GM19238 (cell line): Measurements from ENCODE around the gene PEX5L.

Experiments used
- DNase-seq: peaks from one replicate; pipeline ENCODE4 v3.0.0; 2011; ENCODE audit warnings: low spot score; ENCODE audit not compliant: insufficient read length

Gene PEX5L

DNA sequence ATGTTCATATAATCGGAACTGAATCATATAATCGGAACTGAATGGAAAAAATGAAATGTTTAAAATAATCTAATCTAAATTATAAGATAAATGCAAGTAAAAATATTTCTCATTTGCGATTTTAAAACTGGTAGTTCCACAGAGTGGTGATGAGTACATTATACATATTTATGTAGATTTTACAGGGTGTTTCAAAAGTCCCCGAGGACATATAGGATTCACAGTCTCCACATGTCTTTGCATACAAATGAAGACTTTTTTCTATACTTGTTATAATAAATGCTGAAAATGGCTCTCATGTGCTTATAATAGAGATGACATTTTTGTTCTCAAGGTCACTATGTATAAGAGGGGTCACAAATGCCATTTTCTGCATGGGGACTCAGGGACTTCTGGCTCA, 139.5 kb downstream of the PEX5L start:
- no peak for DNase-seq

DNA sequence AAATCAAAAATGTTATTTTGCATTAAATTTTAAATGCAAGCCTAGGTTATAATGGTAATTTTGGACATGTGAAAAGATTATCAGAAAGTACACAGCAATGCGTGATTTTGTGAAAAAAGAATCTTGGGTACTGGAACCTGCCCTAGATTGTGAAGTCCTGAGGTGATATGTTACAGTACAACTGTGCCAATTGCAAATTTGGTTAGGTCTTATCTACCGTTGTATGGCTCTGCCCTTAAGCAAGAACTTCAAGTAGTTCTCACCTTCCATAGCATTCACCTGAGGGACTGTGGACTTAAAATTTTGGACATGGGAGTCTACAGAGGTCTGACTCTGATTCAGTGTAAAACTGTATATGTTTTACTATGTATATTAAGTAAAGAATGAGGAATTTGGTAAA, 140.2 kb downstream of the PEX5L start:
- DNase-seq = no peak

DNA sequence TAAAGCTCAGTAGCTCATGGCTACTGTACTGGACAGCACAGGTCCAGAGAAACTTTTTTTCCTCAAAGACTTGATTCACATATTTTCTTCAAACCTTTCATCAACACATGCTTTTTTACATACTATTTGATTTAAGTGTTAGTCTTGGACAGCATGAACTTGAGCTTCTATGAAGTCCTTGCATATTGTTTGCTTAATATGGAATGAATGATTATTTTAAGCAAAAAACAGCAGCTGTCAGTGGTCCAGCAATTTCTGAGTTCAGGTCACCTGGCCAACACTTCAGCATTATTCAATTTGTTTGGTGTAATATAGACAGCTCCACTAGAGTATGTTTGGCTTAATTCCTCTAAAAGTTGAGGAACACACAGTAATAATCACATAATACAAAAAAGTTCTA, 141.4 kb downstream of the PEX5L start:
- DNase-seq = no peak

DNA sequence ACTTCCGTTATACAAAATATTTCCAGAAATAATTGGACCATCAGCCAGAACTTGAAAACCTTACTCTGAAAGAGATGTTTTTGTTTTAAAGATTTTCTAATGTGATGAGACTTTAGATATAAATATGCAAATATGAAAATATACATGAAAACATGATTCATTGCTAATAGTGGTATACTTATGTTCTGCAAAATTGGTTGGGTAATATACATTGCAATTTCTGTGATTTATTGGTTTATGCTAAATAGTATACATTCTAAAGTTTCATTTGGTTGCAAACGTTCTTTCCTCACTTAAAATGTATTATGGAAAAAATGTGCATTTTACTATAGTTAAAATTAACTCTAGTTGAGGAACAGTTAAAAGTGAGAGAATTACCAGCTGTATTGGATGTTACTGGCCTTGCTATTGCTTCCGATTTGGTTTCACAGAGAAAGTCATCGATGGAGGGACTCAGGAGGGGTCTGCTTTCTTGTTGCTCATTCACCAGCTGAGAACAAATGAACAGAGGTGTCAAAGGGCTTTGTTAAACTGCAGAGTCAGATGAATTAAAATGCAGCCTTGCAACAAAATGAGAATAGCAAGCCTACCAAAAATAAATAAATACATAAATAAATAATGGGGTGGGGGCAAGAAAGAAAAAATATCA, 149.3 kb downstream of the PEX5L start:
- DNase-seq = no peak

DNA sequence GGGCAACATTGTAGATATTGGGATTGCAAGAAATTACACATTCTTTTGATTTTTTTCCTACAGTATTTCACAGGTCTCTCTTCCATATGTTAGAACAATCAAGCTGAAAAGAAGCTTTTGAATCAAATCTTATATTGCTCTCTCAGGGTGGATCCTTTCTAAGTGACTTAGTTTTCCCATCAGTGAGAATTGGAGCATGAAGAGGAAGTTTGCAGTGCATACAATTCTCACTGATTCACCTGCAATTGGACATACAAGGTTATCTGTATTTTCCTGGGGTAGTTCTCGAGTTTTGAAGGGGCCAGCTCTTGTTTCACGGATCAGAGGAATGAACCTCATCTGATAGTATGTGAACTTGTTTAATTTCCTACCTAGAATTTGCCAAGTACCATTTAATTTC, 150.8 kb downstream of the PEX5L start:
- no peak for DNase-seq

DNA sequence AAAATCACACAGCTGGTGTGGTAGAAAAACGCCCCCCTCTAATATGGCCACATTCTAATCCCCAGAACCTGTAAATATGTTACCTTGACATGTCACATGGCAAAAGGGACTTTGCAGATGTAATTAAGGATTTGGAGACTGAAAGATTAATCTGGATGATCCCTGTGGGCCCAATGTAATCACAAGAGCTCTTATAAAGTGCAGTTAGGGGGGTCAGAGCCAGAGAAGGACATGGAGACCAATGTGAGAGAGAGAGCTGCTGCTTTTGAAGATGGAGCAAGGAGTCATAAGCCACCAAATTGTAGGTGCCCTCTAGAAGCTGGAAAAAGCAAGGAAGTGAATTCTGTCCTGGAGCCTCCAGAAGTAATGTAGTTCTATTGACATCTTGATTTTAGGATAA, 152.6 kb downstream of the PEX5L start:
- no peak for DNase-seq

DNA sequence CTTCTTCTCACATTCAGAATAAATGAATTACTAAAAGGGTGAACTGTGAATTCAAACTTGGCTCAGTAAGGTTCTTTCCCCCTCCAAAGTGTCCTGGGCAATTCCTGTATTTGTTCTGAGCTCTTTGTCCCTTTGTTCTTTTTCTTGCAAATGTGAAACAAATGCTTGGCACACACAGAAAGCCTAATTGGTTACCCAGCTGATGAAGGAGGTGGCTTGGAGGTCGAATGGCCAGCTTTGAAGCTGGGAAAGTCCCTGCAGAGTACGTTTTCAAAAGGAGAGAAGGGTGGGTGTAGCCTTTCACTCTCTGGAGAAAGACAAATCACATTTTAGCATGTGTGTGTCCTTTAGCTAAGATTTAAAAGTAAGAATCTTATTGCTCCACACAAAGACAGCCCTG, 154.4 kb downstream of the PEX5L start:
- peak; percentile 15 for DNase-seq

DNA sequence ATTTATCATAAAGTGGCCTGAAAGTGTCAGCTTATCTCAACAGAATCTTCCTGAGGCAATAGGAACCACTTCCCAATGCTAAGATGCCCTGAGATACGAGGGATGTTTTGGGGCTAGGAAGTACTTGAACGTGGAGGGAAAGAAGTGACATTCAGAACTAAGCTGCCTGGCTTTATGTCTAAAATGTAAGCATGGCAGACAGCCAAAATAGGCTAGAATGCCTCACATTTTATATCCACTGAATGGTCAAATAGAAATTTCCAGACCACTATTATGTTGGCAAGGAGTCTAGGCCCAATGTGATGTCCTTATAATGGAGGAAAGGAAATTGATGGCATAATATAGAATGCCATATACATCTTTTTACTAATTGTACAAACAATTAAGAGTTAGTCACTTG, 154.9 kb downstream of the PEX5L start:
- DNase-seq = no peak

DNA sequence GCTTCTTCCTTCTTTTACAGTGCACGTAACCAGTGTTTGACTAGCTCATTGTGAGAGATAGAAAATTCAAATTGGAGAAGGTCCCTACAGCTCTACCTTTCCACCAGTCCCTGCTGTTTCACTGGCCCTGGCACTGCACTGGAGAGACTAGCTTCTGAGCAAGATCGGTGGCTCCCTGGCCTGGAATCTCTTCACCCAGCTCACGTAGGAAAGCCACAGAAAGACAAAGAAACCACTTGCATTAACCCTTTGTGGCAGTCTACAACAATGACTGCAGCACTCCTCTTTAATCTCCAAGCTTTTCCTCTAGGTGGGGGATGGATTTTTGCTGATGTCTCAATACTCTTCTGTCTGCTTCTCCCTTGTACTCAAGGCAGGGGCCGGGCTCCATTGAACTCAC, 155.9 kb downstream of the PEX5L start:
- no peak for DNase-seq

DNA sequence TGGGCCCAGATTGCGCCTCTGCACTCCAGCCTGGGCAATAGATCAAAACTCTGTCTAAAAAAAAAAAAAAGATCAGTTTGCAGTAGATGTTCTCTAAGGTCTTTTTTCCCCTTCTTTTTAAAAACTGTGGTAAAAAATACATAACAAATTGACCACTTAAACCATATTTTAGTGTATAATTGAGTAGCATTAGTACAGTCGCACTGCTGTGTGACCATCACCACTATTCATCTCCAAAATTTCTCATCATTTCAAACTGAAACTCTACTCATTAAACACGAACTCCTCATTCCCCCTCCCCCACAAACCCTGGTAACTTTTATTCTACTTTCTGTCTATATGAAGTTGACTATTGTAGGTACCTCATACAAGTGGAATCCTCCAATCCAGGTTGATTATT, 160.3 kb downstream of the PEX5L start:
- DNase-seq = no peak

DNA sequence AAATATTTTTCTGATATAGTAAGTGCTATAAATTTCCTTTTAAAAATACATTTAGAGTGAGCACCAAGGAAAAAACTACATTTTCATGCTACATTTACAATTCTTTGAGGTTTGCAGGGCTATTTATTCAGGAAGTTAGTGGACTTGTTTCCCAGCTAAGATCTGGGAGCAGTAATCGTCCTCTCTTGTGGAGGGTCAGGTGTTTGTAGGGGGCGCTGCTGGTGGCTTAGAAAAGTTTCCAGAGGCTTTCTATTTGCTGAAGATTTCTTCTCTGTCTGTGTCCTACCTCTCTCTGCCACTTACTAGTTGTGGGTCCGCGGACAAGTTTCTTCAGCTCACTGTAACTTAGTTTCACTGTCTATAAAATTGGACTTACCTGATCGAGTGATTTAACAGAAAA, 163.9 kb downstream of the PEX5L start:
- DNase-seq = no peak

DNA sequence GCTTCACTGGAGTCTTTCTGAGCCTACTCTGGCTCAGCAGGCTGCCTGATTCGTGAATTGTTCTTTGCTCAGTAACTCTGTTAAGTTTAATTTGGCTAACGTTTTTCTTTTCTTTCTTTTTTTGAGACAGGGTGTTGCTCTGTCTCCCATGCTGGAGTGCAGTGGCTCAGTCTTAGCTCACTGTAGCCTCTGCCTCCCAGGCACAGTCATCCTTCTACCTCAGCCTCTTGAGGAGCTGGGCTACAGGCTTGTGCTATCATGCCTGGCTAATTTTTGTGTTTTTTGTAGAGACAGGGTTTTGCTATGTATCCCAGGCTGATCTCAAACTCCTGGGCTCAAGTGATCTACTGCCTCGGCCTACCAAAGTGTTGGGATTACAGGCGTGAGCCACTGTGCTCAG, 165.0 kb downstream of the PEX5L start:
- DNase-seq = no peak

DNA sequence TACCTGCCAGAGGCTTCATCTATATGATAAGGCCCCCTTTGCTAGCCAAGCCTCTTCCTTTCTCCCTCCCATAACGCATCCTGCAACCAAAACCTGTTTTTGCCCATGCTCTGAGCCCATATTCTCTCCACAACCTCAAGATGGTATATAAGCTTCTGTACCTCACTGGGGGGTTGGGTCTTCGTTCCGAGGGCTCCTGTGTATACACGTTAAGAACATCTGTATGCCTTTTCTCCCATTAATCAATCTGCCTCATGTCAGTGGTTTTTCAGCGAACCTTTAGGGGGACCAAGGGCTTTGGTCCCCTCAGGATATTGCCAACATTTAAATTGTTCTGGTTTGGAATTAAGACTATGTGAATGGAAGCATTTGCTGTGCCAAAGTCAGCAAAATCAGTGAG, 168.0 kb downstream of the PEX5L start:
- DNase-seq = no peak

DNA sequence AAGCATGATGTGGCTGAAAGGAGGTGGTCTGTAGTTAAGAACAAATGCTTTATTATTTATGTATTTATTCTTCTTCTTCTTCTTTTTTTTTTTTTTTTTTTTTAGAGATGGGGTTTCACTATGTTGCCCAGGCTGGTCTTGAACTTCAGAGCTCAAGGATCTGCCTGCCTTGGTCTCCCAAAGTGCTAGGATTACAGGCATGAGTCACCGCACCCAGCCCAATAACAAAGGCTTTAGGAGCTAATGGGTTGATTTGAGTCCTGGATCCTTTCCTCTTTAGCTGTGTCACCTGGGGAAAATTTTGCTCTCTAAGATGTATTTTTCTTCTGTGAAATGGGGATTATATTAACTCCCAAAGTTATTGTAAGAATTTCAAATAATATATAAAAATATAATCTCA, 168.8 kb downstream of the PEX5L start:
- no peak for DNase-seq

DNA sequence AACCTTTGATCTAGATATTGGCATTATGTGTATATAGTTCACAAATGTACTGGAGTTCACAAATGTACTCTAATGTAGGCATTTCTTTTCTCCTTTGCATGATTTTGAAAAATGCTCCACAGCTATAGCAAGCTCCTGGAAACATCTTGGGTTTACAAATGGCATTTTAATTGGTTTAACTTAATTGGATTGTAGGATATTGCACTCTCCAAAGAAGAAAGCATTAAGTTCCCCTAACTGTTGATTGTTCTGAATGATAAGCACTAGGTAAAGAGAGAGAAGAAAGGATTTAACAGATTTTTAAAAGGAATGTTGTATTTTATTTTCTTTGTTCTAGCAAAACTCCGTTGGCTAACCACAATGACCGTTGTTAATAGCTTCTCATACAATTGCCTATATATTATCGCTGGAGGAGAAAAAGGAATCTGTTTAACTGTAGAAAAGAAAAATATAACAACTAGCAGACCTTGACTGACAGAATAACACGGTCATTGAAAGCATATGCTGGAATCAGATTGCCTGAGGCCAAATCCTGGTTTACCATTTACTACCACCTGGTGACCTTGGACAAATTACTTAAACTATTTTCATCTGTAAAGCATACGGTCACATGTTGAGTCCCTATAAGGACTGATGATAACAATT, 170.8 kb downstream of the PEX5L start:
- no peak for DNase-seq

DNA sequence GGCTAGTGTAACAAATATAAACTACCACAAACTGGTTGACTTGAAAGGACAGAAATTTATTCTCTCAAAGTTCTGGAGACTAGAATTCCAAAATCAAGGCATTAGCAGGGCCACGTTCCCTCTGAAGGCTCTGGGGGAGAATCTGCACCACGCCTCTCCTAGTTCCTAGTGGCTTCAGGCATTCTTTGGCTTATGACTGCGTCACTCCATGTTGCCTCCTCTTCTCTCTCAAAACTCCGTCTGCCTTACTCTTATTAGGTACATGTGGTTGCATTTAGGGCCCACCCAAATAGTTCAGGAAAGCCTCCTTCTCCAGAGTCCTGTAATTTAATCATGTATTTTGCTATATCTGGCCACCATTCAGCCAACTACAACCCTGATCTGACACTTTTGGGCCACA, 174.8 kb downstream of the PEX5L start:
- no peak for DNase-seq

DNA sequence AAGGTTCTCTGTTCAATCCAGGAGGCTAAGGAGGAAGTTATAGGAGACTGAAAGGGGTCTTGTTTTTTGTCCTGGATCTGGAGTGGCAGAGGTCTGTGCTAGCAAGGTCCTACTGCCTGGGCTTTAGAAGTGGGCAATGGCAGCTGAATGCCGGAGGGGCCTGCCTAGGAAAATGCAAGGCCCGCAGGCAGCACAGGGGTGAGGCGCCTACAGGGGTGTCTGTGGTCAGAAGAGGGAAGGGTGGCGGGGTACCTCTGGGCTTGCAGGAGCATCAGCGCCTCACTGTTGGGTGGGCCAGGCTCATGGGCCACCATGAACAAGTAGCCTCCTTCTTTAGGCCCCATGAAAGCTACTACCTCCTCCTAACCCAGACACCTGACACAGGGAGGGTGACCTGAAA, 175.4 kb downstream of the PEX5L start:
- no peak for DNase-seq

DNA sequence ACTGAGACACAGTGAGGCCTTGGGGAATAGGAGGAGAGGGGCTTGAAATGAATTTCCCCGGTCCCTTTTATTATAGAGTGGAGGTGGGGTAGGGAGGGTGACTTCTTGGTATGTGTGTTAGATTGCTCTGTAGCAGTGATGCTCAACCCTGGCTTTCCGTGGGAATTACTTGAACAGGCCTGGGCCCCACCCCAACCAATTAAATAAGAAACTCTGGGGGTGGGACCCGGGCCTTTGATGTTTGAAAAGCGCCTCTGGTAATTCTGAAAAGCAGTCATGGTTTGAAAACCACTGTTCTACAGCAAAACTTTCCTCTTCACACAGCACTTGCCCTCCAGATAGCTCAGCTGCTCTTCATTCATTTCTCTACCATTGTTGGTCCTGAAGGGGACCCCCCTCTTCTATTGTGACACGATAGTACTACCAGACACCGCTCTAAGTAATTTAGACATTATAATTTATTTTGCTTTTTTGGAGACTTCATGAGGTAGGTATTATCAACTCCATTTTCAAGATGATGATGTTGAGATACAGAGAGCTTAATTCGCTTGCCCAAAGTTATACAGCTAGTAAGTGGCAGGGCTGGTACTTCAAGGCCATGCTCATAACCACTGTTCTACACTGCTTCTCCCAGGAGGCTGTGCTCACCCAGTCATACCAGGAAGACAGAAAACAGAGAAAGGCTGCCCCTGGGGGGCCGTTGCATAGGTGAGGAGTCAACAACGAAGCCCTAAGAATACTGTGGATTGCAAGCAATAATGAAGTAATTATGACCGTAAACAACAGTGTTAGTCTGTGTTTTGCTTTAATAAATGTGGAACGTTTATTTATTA, 176.2 kb downstream of the PEX5L start:
- DNase-seq = no peak

DNA sequence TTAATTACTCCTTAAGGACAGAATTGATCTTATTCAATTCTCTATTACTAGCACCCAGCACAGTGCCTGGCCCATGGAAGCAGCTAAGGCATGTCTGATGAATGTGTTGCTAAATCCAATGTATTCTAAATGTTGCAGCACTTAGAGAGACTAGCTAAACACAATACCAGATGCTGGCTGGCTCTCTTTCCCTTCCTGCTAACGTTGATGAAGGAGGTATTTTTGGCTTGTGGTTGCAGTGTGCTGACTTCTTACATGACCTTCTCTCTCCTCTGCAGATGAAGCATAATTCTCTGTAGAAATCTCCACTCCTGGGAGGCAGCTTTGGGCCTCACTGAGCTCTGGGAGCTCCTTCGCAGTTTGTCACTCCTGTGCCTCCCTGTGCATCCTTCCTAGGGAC, 183.6 kb downstream of the PEX5L start:
- no peak for DNase-seq

DNA sequence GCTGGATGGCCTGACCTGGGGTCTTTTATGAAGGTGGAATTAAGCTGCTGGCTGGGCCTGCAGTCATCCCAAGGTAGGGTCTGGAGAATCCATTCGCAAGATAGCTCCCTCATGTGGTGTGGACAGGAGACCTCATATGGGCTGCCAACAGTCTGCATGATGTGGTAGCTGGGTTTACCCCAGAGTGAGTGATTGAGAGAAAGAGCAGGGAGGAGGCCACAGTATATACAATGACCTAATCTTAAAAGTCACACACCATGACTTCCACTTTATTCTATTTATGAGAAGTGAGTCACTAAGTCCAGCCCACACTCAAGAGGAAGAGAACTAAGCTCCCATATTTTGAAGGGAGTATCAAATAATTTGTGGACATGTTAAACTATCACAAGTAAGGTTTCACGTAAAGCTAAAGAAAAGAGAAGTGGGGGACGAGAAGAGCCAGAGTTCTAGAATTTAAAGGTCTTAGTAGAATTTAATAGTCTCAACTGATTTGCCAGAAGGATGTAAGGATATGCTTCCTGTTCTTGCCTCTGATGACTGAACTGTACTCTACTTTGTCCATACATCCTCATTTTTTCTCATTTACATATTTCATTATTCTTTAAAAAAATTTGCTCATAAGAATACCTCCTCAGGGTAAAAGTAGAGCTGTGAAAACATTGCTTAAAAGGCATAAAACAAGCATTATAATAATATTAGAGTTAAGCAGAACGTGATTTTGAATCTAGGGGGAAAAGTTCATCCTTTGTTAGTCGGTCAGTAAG, 184.4 kb downstream of the PEX5L start:
- DNase-seq = no peak

DNA sequence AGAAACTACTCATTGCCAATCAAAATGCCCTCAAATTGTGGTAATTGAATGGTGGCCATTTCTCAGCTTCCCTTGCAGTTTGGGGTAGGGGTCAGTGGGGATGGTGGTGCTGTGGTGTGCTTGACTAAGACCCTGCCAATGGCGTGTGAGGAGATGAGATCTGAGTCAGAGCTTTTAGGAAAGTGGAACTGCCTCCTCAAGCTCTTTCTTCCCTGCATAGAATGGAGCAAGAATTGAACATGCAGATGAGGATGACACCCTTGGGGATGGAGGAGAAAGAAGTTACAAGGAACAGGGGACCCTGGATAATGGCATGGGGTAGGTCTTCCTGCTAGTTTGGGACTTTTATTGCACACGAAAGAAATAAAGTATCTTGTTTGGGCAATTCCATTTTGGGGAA, 188.0 kb downstream of the PEX5L start:
- no peak for DNase-seq

DNA sequence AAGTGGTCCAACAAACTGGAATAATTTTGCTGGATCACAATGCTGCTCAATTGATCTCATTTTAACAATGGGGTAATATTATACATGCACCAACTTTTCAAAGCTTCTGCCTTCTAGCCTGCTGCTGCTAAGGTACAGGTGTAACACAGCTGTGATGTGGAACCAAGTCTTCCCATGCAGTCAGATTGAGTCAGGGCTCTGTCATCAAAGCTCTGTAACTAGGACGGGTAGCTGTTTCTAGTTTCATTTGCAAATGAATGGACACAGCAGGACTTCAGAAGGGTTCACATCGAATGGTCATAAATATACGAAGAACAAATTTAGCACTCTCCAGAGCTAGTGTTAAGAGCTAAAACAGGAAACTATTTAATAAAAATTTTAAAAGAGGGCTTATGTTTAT, 194.7 kb downstream of the PEX5L start:
- DNase-seq = no peak
